ENCODE data around the gene ZNF652.

GRCh38 chr17:49290690-49291359 lies 71.2 kb downstream of the ZNF652 start:
- TF ChIP-seq CTCF (IDR thresholded peaks at IDR 0.05; ENCODE audit: low read length) (peak; percentile 68), EZH2 (IDR thresholded peaks at IDR 0.05; ENCODE audit: borderline replicate concordance, low read length) (no peak)

Measured in OCI-LY1 (cell line).